GM18505 (cell line): Measurements from ENCODE around the gene ZNF367.

Source experiments
- ATAC-seq: cut with Tn5 transposase; IDR thresholded peaks from one replicate; pipeline ENCODE4 v1.9.1; 2021; ENCODE audit not compliant: unreplicated experiment
- POLR2A ChIP-seq: IDR thresholded peaks from 4 replicates; pipeline ENCODE4 v1.6.1; 2011; ENCODE audit warnings: borderline replicate concordance; ENCODE audit not compliant: insufficient read depth, insufficient read length; ENCODE audit errors: extremely low read depth

Gene ZNF367

DNA sequence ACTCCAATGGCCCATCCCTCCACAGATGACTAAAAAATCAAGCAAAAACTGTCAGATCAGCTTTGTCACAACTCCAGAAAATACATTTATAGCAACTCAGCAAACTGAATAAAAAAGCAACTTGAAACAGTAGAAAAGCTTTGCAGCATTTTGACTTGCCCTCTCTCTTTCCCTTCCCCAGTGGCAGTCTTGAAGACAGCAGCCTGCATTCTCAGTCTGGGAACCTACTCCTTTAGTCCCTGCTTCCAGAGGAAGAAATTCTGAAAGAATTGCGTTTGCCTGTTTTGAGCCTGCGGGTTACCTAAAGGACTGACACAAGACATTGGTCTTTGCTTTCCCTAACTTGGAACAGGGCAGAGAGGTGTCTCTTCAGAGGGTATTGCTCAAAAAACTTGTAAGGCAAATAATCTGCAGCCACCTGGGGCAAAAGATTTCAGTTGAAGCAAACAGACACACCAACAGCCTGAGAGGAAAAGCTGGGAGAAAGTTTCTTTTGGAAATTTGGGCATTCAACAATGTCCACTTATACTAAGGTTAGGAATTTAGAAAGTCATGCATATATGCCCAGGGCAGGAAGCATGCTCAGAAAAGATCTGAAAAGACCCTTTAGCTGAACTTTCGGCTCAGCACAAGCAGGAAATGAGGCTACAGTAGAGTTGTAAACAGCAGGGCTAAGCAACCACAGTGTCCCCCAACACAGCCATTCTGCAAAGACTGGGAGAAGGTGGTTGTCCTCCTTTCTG is 19.4 kb downstream of the ZNF367 start:
- ATAC-seq: no peak
- TF ChIP-seq POLR2A: no peak

DNA sequence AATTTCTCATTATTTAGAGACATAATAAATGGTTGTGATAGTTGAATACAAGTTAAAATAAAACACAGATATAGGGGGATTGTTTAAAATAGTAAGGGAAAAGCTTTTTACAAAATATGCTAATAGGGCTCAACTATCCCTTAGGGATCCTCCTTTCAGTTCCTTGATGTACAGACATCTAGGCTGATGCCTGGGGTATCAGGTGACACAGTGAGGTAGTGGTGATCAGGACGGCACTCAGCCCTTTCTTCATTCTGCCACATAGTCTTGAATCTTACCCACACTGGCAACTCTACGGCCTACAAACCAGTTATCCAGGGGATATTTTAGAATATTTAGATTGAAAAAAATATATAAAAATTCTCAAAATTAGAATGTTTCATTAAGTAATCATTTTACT is 22.2 kb downstream of the ZNF367 start:
- no peak for ATAC-seq
- no peak for TF ChIP-seq POLR2A

DNA sequence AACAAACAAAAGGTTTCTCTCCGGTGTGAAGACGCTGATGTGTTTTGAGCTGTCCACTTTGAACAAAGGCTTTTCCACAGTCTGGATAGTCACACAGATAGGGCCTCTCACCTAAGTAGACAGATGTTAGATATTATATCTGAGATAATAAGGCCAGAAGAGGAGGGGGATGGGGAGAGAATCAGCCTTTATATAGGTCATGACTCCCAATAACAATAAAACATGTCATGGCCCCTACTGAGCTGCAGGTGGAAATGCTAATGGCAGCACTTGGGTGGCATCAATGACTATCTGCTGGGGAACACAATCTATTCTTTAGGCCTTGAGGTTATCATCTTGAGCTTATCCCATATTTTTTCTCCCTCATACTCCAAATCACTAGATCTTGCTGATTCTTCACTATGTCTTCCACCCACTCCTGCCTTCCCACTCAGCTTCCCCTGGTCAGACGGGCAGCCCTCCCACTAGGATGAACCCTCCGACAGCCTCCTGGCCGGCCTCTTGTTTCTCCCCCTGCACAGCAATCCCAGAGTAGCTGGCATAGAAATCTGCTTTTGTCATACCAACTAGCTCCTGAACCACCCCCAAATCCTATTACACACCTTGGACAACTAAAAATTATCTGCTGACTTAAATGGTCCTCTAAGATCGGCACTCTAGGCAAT is 23.2 kb downstream of the ZNF367 start:
- no peak for ATAC-seq
- TF ChIP-seq POLR2A: no peak

DNA sequence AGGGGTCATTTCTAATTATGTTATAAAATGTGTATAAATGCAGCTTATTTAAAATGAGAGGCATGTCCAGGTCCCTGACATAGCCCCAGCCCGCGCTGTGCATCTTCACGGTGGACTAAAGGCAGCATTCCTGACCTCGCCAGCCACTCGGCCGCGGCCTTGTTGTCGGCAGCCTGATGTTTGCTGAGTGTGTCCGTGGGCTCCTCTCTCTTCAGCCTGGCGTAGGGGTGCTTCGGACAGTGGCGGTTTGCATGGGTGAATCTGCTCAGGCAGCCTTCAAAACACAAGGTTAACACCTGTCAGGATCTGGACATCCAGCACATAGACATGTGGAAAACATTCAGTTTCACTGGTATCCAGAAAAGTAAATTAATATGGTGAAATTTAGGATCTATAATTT is 25.9 kb downstream of the ZNF367 start:
- no peak for ATAC-seq
- no peak for TF ChIP-seq POLR2A

DNA sequence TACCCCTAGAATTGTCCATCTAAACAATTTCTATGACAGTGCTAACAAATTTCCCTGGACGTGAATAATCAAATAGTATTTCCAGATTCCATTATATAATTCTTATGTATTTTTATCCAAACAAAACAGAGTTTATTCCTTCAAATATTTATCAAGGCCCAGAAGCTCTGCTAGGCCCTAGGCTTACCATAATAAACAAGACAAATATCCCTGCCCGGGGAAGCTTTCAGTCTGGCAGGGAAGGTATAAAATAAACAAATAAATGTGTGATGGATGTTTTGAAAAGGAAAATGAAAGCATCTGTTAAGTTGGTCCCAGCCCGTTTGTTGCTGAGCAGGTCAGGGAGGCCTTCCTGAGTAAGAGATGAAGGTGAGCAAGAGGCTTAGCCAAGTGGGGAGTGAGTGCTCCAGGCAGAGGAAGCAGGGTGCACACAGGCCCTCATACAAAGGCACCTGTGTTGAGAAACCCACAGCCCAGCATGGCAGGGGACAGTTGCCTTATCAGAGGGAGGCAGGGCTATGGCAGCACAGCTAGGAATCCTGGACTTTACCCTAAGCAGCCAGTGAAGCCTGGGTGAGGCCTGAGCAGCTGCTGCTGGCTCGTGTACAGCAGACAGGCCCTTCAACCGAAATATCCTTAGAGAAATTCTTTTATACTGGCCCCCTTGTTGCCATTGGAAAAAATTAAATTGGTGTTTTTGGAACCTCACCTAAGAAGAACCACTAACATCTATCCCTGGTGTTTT is 27.0 kb downstream of the ZNF367 start:
- ATAC-seq: no peak
- TF ChIP-seq POLR2A: no peak

DNA sequence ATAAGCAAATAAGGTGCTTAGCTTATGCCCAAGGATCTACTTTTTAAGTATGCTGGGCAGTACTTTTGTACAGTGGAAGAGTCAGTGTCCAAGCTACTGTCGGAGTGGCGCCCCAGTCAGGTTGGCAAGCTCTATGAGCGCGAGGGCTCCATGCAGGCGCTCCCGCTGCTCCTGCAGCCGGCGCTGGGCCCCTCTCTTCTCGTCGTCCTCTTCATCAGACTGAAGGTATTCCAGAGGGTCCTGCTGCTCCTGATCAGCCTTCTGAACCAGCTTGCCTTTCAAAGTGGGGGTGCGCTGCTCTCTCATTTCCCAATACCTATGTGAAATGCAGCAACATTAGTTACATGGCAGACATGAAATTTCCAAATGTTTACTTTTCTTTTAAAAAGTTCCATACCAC is 30.0 kb downstream of the ZNF367 start:
- ATAC-seq: no peak
- no peak for TF ChIP-seq POLR2A

DNA sequence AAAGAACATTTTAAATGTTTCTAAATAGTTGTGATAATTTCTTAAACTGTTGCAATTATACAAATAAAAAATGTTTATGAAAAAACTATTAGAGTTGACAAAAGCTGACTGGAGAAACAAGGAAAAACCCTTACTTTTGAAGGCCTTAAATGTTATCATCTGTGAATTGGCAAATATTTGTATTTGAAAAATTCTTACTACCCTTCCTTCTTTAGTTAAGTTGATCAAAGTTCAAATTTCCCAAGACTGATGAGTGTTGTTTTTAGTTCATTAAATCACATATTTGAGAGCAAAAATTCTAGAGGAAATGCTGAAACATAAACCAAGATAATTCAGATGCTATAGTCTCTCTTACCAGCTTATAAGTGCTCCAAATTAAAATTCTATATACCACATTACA is 32.0 kb downstream of the ZNF367 start:
- no peak for TF ChIP-seq POLR2A
- ATAC-seq: no peak

DNA sequence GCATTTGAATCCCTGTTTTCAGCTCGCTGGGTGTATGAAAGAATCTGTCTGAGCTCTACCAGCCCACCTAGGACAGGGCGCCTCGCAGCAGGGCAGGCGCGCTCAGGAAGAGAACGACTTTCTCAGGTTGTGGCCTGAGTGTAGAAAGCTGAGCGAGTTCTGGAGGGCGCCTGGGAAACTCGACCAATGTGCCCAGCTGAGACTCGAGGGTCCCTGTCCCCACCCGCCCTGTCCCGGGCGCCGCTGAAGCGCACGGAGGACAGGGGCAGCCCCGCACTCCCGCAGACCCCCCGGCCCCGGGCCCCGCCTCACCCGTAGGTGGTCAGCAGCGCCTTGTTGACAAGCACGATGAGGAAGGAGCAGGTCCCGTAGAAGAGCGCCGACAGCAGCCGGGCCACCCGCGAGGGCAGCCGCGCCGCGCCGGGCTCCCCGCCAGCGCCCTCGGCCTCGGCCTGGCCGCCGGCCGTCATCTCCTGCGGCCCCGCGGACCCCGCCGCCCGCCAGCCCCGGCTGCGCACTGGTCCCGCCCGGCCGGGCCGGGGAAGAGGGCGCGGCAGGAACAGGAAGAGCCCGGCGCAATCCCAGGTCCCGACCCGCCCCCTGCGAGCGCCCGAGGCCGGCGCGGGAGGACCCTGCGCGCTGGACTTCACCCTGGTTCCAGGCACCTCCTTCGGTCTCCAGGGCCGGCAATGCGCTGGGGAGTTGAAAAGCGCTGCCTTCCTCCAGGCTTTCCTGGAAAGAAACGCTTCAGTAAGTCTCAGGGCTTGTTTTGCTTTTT is 34.8 kb downstream of the ZNF367 start, which contains the start of gene SLC35D2:
Gene SLC35D2 (minus strand): TSS at position 547 of the 778 bp plus-strand sequence. CDS start 77 bp downstream, at position 470.
- no peak for TF ChIP-seq POLR2A
- ATAC-seq: peak; percentile 55

DNA sequence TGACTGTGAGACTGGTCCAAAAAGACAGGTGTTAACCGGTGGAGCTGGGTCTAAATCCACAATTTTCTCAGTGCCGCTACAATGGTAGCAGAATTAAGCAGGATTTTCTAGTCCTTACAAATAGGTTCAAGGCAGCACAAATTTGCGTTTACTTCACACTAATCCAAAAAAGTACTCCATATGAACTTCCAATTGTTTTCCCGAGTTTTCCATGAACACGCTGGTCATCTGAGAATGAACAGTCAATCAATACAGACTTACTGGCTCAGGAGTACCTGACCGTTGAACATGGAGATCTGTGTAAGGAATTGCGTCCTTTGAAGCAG is 35.4 kb downstream of the ZNF367 start:
- no peak for TF ChIP-seq POLR2A
- no peak for ATAC-seq

DNA sequence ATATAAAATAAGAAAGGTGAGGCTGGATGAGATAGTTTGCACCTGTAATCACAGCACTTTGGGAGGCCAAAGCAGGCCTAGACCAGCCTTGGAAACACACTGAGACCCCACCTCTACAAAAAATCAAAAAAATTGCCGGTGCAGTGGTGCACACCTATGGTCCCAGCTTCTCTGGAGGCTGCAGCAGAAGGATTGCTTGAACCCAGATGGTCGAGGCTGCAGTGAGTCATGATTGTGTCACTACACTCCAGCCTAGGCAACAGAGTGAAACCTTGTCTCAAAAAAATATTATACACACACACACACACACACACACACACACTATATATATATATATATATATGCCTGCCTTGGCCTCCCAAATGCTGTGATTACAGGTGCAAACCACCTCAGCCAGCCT is 36.0 kb downstream of the ZNF367 start:
- no peak for TF ChIP-seq POLR2A
- no peak for ATAC-seq

DNA sequence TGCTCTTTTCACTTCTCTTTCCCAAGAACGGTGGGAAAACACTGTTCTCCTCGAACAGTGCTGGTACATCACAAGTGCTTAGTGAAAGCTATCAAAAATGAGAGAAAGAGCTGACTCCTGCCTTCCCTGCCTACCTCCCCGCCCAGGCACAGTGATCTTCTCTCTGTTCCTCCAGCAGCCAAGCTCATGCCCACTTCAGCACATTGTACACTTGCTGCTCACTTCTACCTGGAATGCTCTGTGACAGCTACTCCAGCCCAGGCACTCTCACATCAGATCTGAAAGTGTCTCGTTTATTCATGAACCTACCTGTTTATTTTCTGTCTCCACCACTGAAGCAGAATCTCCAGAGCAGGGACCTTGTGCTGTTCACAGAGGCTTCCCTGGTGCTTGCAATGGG is 36.5 kb downstream of the ZNF367 start:
- no peak for ATAC-seq
- TF ChIP-seq POLR2A: no peak

DNA sequence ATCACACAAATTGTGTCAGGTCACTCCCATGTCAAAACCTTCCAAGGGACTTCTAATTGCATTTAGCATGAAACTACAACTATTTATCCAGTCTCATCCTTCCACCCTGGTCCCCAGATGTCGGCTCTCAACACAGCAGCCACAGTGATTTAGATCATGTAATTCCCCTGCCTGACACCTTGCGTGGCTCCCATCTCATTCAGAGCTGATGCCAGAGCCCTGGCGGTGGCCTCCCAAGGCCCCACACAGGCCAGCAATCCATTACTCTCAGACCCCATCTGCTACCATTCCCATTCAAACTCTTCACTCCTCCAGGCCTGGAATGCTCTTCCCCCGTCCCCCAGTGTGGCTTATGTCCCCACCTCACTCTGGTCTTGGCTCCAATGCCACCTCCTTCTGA is 37.0 kb downstream of the ZNF367 start:
- no peak for TF ChIP-seq POLR2A
- ATAC-seq: no peak

DNA sequence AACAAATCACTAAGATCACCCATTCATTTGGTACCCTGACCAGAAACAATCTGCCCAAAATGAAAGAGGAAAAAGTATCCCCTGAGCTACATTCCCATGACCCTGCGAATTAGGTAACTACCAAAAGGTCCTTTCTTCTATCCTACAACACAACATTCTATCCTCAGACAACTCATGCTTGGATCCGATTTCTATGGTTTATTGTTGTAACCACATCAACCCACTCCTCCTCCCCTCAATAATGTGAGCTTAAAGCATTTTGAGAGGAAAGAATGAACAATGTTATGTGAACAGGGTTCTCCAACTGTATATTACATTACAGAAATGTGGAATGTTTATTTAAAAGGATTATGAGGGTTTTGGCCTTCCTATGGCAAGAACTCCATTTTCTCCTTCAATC is 38.7 kb downstream of the ZNF367 start:
- no peak for ATAC-seq
- no peak for TF ChIP-seq POLR2A
